CD4-positive, alpha-beta T cell treated with Interleukin-1 beta for 1 hour (primary cell): Measurements from ENCODE around the gene SH2D1B.
A peak's percentile ranks its signal among the peaks of the same experiment; 100 is the strongest.
"Not testable (repeated sequence)": the region's sequence is repeated elsewhere in the genome, so short reads cannot be mapped to it uniquely, and the experiment has no call there.

Experiments used
- DNase-seq, 2 donors: peaks; one replicate each; pipeline ENCODE4 v3.0.0-alpha.2; 2020 to 2022

SH2D1B gene, protein sequence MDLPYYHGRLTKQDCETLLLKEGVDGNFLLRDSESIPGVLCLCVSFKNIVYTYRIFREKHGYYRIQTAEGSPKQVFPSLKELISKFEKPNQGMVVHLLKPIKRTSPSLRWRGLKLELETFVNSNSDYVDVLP

DNA sequence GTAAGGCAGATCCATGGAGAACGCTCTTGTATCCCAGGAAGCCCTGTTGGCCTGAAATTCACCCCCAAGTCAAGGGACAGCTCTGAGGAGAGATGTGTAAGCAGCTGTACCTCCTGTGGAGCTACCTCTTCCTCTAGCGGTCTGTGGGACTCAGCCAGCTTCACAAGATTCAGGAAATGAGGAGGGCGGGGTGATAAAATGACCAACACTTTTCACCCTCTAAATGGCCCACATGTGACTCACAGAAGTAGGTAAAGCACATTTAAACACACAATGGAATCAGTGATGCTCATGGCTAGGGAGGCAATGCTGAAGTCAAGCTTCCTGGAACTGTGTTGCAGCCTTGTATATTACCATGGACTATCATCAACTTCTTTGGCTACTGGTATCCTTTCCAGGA lies at the start of gene SH2D1B:
TSS of gene SH2D1B (minus strand) at position 135 of the 400 bp plus-strand sequence. CDS start at position 15, 120 bp downstream.
- DNase-seq = peak in 1 of 2 donors; percentile 12

DNA sequence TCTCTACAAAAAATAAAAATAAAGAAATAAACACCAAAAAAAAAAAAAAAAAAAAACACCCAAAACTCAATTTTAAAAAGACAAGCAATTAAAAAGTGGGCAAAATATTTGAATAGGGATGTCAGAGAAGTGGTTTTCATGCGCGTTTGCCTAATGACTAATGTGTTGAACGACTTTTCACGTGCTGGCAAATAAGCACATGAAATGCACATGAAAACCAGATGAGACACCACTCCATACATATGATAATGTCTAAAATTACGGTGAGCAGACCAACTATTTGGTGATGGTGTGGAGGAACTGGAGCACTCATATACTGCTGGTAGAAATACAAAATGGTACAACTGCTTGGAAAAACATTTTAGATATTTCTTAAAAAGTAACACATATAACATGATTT lies 46.3 kb upstream of the SH2D1B start:
- no peak for DNase-seq

DNA sequence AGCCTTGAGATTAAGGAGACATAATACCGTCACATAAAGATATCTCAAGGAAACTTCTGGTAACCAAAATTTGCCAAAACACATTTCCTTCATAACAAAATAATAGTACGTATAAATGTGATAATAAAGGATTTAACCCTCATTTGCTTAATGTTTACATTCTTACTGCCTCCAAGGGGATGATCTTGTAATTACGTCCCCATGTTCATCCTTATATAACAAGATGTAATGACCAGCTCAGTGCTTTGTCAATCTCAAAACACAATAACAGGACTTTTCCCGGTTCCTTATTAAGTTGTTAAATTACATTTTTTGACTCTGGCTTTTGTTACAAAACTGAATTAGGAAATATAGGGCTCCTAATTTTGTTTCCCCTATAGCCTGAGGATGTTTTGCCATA lies 44.4 kb upstream of the SH2D1B start:
- DNase-seq = no peak

DNA sequence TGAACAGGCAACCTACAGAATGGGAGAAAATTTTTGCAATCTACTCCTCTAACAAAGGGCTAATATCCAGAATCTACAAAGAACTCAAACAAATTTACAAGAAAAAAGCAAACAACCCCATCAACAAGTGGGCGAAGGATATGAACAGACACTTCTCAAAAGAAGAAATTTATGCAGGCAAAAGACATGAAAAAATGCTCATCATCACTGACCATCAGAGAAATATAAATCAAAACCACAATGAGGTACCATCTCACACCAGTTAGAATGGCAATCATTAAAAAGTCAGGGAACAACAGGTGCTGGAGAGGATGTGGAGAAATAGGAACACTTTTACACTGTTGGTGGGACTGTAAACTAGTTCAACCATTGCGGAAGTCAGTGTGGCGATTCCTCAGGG lies 42.4 kb upstream of the SH2D1B start:
- not testable (repeated sequence) for DNase-seq

DNA sequence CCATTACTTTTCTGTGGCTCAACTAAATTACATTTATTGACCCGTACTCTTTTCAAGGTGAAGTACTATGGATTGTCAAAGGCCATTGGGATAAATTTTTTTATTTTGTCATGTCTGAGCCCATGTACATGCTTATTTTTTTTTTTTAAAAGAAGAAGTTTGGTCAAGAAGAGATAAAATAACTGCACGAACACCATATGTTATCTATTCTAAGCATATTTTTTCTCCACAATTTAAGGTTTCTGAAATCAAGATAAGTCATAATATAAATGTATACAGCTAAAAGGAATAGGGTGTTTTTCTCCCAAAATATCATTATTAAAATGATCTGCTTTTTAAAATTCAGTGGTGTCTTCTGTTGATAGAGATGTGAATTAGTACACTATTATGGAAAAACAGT lies 35.0 kb upstream of the SH2D1B start:
- no peak for DNase-seq

DNA sequence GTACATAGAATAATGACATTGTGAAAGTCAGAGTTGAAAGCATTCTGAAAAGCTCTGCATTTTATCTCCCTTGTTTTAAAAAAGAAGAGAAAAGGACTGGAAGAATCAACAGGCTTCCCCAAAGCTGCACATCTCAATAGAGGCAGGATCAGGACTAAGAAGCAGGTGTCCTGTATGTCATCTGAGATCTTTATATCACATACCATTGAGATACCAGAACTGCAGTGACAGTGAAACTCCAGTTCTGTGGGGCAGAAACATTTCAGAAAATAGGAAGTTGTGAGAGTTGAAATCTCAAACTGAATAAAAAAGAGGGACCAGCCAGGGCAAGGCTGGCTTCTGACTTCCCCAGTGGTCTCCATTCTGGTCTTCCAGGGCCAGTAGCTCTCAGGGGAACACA lies 33.0 kb upstream of the SH2D1B start:
- no peak for DNase-seq

DNA sequence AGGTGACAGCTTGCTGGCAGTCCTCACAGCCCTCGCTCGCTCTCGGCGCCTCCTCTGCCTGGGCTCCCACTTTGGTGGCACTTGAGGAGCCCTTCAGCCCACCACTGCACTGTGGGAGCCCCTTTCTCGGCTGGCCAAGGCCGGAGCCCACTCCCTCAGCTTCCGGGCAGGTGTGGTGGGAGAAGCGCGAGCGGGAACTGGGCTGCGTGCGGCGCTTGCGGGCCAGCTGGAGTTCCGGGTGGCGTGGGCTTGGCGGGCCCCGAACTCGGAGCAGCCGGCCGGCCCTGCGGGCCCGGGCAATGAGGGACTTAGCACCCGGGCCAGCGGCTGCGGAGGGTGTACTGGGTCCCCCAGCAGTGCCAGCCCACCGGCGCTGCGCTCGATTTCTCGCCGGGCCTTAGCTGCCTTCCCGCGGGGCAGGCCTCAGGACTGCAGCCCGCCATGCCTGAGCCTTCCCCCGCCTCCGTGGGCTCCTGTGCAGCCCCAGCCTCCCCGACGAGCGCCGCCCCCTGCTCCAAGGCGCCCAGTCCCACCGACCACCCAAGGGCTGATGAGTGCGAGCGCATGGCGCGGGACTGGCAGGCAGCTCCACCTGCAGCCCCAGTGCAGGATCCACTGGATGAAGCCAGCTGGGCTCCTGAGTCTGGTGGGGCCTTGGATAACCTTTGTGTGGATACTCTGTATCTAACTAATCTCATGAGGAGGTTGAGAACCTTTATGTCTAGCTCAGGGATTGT lies 21.2 kb upstream of the SH2D1B start:
- not testable (repeated sequence) for DNase-seq

DNA sequence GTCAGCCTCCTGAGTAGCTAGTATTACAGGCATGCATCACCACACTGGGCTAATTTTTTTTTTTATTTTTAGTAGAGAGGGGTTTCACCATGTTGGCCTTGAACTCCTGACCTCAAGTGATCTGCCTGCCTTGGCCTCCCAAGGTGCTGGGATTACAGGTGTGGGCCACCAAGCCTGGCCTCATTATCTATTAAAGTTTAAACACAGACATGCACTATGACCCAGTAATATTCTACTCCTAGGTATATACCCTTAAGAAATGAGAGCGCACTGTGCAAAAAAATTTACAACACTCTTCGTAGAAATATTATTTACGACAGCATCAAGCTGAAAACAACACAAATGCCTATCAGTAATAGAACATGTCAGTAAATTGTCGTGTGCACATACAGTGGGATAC lies 18.6 kb upstream of the SH2D1B start:
- DNase-seq = no peak

DNA sequence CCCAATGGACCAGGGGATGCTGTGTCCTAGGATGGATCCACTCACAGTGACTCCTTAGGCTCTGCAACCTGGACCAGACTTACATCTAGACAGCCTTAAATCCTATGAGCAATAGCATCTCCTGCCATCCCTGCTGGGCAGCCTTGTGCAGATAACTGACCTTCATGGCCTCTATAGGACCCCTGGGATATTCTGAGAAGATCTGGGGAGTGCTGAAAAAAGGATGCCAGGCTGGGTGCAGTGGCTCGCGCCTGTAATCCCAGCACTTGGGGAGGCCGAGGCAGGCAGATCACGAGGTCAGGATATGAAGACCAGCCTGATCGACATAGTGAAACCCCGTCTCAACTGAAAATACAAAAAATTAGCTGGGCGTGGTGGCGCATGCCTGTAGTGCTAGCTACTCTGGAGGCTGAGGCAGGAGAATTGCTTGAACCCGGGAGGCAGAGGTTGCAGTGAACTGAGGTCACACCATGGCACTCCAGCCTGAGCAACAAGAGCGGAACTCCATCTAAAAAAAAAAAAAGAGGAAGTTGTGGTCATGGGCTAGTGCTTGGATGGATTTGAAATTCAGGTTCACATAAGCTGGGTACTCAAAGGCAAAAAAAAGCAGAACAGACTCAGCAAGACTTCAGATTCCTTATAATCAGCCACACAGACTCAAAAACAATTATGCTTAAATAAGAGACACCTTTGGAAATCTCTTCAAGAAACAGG lies 10.9 kb upstream of the SH2D1B start:
- DNase-seq = peak in 1 of 2 donors; percentile 16

DNA sequence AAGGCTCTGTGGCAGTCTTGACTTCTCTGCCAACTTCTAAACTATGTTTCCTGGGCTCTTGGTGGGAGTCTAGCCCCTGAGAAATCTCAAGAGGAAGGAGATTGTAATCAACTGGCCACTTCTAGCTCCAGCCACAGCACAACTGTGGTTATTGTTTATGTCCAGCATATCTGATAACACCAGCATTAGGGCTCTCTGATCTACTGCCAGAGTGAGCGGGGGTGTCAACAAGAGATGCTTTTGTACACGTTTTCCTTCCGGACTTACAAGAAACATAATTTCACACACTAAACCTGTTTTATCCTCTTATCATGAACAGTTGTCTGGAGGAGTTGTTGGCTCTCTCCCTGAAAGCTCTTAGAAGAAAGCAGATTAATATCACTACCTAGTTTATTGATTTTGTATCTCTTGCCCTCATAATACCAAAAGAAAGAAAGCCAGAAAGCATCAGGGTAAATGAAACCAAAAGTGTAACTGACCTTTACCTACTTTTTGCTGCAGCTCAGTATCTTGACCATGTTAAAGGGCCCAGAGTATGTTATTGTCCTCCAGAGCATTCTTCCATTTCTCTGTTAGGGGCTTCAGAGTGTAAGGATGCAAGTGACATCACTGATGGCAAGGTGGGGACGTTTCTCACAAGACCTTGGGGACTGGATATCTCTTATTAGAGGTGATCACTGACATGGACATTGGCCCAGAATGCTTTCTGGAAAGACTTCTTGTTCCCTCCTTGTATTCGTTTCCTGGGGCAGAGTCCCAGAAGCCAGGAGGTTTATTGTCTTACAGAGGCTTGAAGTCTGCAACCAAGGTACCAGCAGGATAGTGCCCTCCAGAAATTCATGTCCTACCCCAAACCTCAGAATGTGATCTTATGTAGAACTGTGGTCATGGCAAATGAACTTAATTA lies 9.6 kb upstream of the SH2D1B start:
- DNase-seq = no peak

DNA sequence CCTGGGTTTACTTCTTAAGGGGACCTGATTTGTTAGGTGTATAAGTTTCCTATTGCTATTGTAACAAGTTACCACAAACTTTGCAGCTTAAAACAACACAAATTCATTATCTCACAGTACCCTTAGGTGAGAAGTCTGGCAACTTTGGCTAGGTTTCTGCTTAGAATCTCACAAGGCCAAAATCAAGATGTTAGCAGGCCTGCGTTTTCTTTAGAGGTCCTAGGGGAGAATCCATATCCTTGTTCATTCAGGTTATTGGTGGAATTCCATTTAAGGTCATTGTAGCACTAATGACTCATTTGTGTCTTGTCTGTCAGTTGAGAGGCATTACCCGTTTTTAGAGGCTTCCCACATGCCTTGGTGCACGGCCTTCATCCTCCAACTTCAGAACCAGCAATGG lies 8.2 kb upstream of the SH2D1B start:
- no peak for DNase-seq

DNA sequence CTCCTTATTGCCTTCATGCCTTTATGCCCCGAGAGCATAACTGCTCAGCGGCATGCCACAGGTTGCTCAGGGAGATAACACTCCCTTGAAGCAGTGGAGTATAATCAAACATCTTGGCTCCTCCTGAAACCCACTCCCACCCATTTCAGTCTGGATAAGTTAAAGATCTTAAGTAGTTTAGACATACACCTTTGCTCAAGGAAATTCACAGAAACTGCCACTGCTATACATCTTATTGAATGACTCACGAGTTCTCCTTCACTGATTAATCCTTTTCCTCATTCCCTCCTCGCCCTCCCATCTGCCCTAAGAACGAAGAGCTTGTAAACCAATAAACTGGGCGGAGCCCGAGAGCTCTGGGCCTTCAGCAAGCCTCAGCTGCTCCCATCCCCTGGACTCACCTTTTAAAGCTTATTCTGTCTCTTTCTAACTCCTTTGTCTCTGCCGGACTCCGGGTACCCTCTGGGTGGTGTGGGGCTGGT lies 7.6 kb upstream of the SH2D1B start:
- DNase-seq = not testable (repeated sequence)

DNA sequence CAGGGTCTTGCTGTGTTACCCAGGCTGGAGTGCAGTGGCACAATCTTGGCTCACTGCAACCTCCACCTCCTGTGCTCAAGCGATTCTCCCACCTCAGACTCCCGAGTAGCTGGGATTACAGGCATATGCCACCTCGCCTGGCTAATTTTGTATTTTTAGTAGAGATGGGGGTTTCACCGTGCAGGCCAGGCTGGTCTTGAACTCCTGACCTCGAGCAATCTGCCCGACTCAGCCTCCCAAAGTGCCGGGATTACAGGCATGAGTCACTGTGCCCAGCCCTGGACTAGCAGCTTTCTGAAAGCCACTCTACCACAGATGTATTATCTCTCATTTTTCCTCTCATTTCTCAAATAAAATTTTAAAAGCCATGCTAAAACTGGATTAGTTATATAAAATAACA lies 6.6 kb upstream of the SH2D1B start:
- DNase-seq = not testable (repeated sequence)

DNA sequence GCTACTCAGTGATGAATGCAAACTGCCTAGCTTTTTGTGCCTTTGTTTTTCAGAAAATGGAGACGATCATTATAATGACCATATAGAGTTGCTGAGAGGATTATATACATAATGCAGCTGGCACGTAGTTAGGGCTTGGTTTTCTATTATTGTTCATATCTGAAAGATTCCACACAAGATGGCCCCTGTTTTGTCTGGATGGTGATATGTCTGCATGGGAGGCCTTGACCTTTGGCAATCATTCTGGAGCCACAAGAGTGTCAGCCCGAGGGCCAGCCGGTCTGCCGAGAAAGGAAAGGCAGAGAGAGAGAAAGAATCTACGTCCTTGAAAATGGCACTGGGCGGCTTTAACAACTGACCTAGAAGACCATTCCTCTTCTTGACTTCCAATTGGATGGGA lies 5.7 kb upstream of the SH2D1B start:
- DNase-seq = no peak

DNA sequence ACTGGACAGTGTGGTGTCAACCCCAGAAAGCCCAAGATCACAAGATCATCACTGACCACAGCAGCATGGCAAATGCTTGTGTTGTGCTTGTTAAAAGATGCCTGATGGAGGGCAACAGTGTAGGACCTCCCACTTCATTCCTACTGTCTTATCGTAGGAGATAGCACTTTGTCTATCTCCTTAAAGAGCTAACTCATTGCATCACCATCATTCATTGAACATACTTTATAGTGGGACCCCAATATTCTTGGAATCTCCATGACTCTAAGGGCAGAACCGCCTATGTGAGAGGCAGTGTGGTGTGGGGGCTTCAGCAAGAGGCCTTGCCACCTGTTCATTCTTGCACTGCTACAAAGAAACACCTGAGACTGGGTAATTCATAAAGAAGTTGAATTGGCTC lies 5.0 kb upstream of the SH2D1B start:
- DNase-seq = no peak

DNA sequence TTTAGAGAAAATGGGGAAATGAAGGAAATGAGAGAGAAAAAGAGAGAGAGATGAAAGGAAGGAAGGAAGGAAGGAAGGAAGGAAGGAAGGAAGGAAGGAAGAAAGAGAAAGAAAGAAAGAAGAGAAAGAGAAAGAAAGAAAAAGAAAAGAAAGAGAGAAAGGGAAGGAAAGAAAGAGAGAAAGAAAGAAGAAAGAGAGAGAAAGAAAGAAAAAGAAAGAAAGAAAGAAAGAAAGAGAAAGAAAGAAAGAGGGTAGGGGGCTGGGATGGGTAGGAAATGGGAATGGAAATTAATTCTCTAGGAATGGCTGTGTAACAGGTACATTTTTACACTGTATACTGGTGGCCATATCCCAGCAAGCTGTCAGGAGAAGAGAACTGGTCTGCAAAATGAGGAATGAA lies 4.3 kb upstream of the SH2D1B start:
- DNase-seq = no peak

DNA sequence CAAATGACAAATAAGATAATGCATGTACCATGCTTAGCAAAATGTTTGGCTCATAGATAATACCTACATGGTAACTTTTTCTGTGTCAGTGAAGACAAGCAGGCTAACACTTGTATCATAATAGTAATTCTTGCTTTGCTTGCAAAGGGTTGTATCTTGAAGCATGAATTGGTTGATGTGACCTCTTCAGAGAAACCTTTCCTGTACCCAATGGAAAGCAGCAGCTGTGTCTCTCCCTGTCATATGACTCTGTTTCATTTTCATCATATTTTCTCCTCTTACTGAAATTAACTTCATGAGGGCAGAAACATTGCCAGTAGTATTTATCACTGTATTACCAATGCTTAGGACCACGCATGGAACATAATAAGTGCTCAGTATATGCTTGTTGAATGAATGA lies 4.4 kb downstream of the SH2D1B start:
- DNase-seq = no peak

DNA sequence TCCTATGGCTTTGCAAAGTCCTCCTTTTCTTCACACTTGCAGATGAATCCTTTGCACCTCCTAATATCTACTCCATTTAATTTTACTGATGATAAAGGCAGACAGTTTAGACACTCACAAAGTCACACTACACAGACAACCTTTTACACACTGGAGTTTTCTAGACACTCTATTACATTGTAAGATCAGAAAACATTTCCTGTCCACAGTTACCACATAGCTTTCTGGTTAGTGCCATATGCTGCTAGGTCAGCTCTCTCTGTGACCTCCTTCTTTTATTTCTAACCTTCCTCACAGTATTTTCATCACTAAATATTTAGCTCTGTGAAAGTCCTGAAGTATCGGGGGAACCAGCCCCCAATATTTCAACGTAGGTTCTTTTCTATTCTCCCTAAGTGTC lies 5.1 kb downstream of the SH2D1B start:
- no peak for DNase-seq

DNA sequence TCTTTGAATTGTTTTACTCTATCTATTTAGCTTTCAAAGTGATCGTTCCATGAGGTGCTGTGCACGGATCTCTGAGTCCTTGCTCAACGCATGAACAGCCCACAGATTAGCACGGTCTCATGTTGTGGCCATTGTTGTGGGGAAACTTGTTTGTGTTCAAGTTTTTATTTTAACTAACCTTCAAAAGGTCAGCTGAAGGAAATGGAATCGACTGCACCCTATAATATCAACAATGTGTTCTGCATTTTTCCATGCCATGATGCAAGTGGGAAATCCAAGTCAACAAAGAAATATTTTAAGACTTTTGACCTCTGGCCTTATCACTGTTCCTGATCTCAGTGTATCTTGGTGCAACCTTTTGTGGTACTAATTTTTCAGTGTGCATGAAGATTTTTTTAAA lies 6.1 kb downstream of the SH2D1B start:
- DNase-seq = no peak

DNA sequence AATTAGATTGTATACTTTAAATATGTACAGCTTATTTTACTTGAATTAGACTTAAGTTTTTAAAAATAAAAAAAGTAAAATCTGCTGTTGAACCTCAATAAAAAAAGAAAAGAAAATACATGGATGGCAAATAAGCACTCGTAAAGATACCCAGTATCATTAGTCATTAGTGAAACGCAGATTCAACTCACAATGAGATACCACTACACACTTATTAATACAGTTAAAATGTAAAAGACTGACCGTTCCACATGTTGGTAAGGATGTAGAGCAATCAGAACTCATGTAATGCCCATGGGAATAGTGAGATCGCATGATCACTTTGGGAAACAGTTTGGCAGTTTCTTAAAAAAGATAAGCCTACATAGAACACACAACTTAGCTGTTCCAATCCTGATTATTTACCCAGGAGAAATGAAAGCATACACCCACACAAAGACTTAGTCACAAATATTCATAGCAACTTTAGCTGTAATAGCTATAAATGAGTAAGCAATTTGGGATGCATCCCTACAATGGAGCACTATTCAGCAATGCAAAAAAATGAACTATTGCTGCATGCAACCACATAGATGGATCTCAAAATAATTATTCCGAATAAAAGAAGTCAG lies 7.3 kb downstream of the SH2D1B start:
- DNase-seq = no peak

DNA sequence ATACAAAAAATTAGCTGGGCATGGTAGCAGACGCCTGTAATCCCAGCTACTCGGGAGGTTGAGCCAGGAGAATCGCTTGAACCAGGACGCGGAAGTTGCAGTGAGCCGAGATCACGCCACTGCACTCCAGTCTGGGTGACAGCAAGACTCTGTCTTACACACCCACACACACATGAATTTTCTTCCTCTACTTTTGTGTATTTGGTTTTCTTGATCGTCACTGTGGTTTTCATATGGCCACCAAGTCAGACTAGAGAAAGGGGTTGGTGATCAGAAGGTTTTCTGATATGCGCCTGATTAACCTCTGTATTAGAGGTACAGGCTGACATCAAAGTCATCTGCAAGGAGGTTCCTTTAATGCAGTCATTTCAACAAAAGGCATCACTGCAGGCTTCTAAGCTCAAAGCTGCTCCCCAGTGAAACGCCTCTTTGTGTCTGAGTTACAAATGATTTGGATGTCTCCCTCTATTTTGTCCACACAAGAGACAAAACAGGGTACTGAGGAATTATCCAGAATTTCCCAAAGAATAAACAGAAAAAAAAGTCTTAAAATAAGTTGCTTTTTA lies 11.1 kb downstream of the SH2D1B start:
- no peak for DNase-seq

DNA sequence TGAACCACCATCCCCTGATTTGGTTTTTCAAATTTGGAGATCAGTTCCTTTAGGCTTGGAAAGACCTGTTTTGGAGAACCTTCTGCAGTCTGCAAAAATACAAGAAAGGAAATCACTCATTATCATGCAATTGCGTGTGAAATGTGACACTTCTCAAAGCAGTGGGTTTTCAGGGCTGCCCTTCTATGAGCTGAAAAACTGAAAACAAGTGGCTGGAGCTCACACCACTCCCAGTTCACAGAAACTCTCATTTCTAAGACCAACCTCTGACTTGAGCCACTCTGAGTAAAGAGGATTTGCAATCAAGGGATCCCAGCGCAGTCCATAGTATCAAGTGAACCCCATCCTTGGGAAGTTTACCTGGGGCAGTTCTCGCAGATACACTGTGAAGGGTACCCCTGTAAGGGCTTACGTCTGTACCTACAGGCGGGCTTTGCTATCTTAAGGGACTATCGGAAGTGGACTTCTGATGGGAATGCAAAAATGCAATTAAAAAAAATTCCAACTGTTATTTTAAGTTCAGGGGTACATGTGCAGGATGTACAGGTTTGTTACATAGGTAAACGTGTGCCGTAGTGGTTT lies 12.8 kb downstream of the SH2D1B start:
- DNase-seq = no peak
